ENCODE results near the gene TMOD3.
A peak's percentile ranks its signal among the peaks of the same experiment; 100 is the strongest.

DNA sequence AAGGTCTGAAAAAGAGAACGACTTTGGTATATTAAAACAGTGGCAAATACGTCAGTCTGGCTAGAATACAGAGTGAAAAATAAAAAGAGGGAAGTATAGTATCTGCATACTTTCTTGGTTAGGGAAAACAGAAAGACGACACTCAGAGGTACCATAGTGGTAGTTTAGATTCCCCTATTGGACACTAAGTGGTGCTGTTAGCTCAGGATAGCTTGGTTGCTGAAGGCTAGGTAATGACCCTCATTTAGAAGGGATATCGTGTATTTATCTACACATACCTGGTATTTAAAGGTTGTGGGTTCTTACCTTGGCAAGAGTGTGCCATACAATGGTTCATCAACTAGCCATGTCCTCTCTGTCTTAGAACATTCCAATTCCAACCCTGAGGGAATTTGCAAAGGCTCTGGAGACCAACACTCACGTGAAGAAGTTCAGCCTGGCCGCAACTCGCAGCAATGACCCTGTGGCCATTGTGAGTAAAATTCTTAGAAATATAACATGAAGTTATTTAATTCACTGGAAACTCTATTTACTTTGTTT, 47.0 kb upstream of the TMOD3 start:
- TF ChIP-seq CTCF (IDR thresholded peaks at IDR 0.05) (peak; percentile 66), EZH2 (IDR thresholded peaks at IDR 0.05) (no peak)

Measured in neural progenitor cell (in vitro differentiated cells).